Ishikawa (cell line): ENCODE results near the gene MED12L.

Experiments used
- CEBPB ChIP-seq: IDR thresholded peaks from 2 replicates; pipeline ENCODE4 v1.6.1; 2012
- EGR1 ChIP-seq: IDR thresholded peaks from 2 replicates; pipeline ENCODE4 v1.6.1; 2012
- EP300 ChIP-seq: IDR thresholded peaks from 2 replicates; pipeline ENCODE4 v1.6.1; 2012; ENCODE audit warnings: borderline replicate concordance
- MAX ChIP-seq: IDR thresholded peaks from 2 replicates; pipeline ENCODE4 v1.6.1; 2012
- RAD21 ChIP-seq: IDR thresholded peaks from 2 replicates; pipeline ENCODE4 v1.6.1; 2012; ENCODE audit warnings: low read depth
- TAF1 ChIP-seq: IDR thresholded peaks from 2 replicates; pipeline ENCODE4 v1.6.1; 2012; ENCODE audit warnings: low read depth, mild to moderate bottlenecking
- TEAD4 ChIP-seq: IDR thresholded peaks from 2 replicates; pipeline ENCODE4 v1.6.1; 2012
- ZBTB7A ChIP-seq: IDR thresholded peaks from 2 replicates; pipeline ENCODE4 v1.6.1; 2012; ENCODE audit warnings: low read depth

DNA sequence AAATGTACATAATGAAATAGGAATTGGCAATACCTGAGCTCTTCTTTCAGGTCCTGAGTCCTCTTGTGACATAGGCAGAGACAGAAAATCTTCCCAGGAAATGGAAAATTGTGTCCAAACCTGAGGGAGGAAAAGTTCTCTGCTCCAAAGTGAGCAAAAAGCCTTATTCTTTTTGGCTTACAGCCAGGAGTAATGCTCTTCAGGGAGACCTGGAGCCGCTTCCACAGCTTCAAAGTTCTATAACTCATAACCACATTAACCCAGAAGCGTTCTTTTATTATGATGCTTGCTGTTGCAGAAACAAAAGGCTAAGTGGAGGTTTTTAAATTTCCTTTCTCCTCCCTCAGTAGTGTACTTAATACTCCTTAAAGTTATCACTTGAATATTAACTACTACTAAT, 374.8 kb downstream of the MED12L start:
- no peak for TF ChIP-seq TAF1
- no peak for TF ChIP-seq EP300
- no peak for TF ChIP-seq CEBPB
- no peak for TF ChIP-seq EGR1
- TF ChIP-seq MAX: no peak
- no peak for TF ChIP-seq ZBTB7A
- no peak for TF ChIP-seq RAD21
- TF ChIP-seq TEAD4: no peak
